Measurements from ENCODE around the gene SPECC1.

Gene SPECC1

GRCh38 chr17:20092261-20092867 lies 83.2 kb downstream of the SPECC1 start:
- TF ChIP-seq CTCF (IDR thresholded peaks at IDR 0.05), result no peak
- Histone ChIP-seq H3K4me1 (peaks cover 6 to 78% (median 34%) of the 10 kb centered on the region in 4 donors), H3K9me3 (no peaks in the 10 kb centered on the region), H3K36me3 (peaks cover 0 to 6% (median 0%) of the 10 kb centered on the region in 3 donors), H3K27ac (peak overlapping the region; percentile 76 to 89), H3K4me3 (peak overlapping the region in 1 of 2 donors; percentile 3), H3K27me3 (no peaks in the 10 kb centered on the region)
- DNase-seq, result no peak
- intact Hi-C loops (cut with DNase I; ENCODE audit: low total_unique reads), result no loop called here

GRCh38 chr17:20092973-20093626 lies 83.9 kb downstream of the SPECC1 start:
- no peaks in the 10 kb centered on the region for H3K27me3 ChIP-seq
- no peaks in the 10 kb centered on the region for H3K9me3 ChIP-seq
- peaks cover 6 to 75% (median 34%) of the 10 kb centered on the region in 4 donors for H3K4me1 ChIP-seq
- peaks cover 3 to 12% (median 7%) of the 10 kb centered on the region in 3 donors for H3K36me3 ChIP-seq
- peak overlapping the region; percentile 76 to 89 for H3K27ac ChIP-seq
- intact Hi-C loops (cut with DNase I; ENCODE audit: low total_unique reads), result no loop called here
- no peak overlapping the region for H3K4me3 ChIP-seq
- no peak for TF ChIP-seq CTCF (IDR thresholded peaks at IDR 0.05)
- DNase-seq, result no peak

- intact Hi-C loops (cut with DNase I; ENCODE audit: low total_unique reads), result loop anchor here (5.0 kb wide), 1 partner anchor 87 kb away; the partner anchor contains the start of gene SPECC1
- no peak for DNase-seq
- Histone ChIP-seq H3K27ac (peak overlapping the region; percentile 76 to 89), H3K9me3 (no peaks in the 10 kb centered on the region), H3K36me3 (peaks cover 6 to 13% (median 12%) of the 10 kb centered on the region in 3 donors), H3K27me3 (no peaks in the 10 kb centered on the region), H3K4me1 (peaks cover 6 to 70% (median 34%) of the 10 kb centered on the region in 4 donors), H3K4me3 (no peak overlapping the region)
- TF ChIP-seq CTCF (IDR thresholded peaks at IDR 0.05), result no peak
Measured at GRCh38 chr17:20094777-20095176, 85.6 kb downstream of the SPECC1 start.

GRCh38 chr17:20095336-20096080 lies 86.3 kb downstream of the SPECC1 start:
- H3K27me3 ChIP-seq, result no peaks in the 10 kb centered on the region
- intact Hi-C loops (cut with DNase I; ENCODE audit: low total_unique reads), result loop anchor here (5.0 kb wide), 1 partner anchor 88 kb away; the partner anchor contains the start of gene SPECC1
- H3K27ac ChIP-seq, result peak overlapping the region; percentile 76 to 89
- peak overlapping the region; percentile 17 to 29 for H3K4me3 ChIP-seq
- peak; percentile 35 to 39 for TF ChIP-seq CTCF (IDR thresholded peaks at IDR 0.05)
- peaks cover 6 to 63% (median 30%) of the 10 kb centered on the region in 4 donors for H3K4me1 ChIP-seq
- no peaks in the 10 kb centered on the region for H3K9me3 ChIP-seq
- H3K36me3 ChIP-seq, result peaks cover 6 to 13% (median 12%) of the 10 kb centered on the region in 3 donors
- DNase-seq, result peak; percentile 82 to 92

GRCh38 chr17:20096430-20096829 lies 87.3 kb downstream of the SPECC1 start:
- Histone ChIP-seq H3K4me1 (peaks cover 6 to 53% (median 22%) of the 10 kb centered on the region in 4 donors), H3K27ac (peak overlapping the region; percentile 76 to 89), H3K27me3 (no peaks in the 10 kb centered on the region), H3K9me3 (no peaks in the 10 kb centered on the region), H3K4me3 (no peak overlapping the region), H3K36me3 (peaks cover 6 to 13% (median 12%) of the 10 kb centered on the region in 3 donors)
- TF ChIP-seq CTCF (IDR thresholded peaks at IDR 0.05), result no peak
- DNase-seq, result no peak
- intact Hi-C loops (cut with DNase I; ENCODE audit: low total_unique reads), result loop anchor here (5.0 kb wide), 1 partner anchor 89 kb away; the partner anchor contains the start of gene SPECC1
